HL-60 (cell line): ENCODE data around the gene ST6GALNAC2.
"Not testable (repeated sequence)": the region's sequence is repeated elsewhere in the genome, so short reads cannot be mapped to it uniquely, and the experiment has no call there.

Source experiments
- DNase-seq, 2 experiments: peaks; one replicate each; pipeline ENCODE4 v3.0.0-alpha.2; 2010 to 2020; ENCODE audit warnings: low read depth in 1 of 2, low spot score in 1 of 2
- H3K27ac ChIP-seq: fragments of 250-450 bp; sonication (Bioruptor Pico); replicated peaks from 2 replicates; pipeline ENCODE4 v1.5.1; 2020; ENCODE audit warnings: mild to moderate bottlenecking, moderate library complexity
- H3K27me3 ChIP-seq: fragments of 250-450 bp; sonication (Bioruptor Pico); 2 replicates; pipeline ENCODE4 v1.5.1; 2021; ENCODE audit warnings: mild to moderate bottlenecking, moderate library complexity; ENCODE audit not compliant: insufficient read depth, poor library complexity, severe bottlenecking
- H3K4me3 ChIP-seq: replicated peaks from 2 replicates; pipeline ENCODE4 v1.5.1; 2011; ENCODE audit warnings: mild to moderate bottlenecking, control low read depth, low read length; ENCODE audit not compliant: insufficient read depth
- GABPA ChIP-seq: IDR thresholded peaks from 2 replicates; pipeline ENCODE4 v1.6.1; 2012; ENCODE audit warnings: low read depth
- POLR2AphosphoS5 ChIP-seq: IDR thresholded peaks from 2 replicates; pipeline ENCODE4 v1.6.1; 2012; ENCODE audit warnings: low read depth
- REST ChIP-seq: IDR thresholded peaks from 2 replicates; pipeline ENCODE4 v1.6.1; 2012; ENCODE audit warnings: low read depth; ENCODE audit not compliant: insufficient replicate concordance
- SPI1 ChIP-seq: IDR thresholded peaks from 2 replicates; pipeline ENCODE4 v1.6.1; 2012; ENCODE audit warnings: low read depth, mild to moderate bottlenecking, borderline replicate concordance
- TF ChIP-seq, protein P1 (sequence below): IDR thresholded peaks from one replicate; pipeline ENCODE4 v1.5.1; 2011; ENCODE audit warnings: low read length, control low read depth, inconsistent platforms; ENCODE audit not compliant: insufficient read depth

Gene ST6GALNAC2

DNA sequence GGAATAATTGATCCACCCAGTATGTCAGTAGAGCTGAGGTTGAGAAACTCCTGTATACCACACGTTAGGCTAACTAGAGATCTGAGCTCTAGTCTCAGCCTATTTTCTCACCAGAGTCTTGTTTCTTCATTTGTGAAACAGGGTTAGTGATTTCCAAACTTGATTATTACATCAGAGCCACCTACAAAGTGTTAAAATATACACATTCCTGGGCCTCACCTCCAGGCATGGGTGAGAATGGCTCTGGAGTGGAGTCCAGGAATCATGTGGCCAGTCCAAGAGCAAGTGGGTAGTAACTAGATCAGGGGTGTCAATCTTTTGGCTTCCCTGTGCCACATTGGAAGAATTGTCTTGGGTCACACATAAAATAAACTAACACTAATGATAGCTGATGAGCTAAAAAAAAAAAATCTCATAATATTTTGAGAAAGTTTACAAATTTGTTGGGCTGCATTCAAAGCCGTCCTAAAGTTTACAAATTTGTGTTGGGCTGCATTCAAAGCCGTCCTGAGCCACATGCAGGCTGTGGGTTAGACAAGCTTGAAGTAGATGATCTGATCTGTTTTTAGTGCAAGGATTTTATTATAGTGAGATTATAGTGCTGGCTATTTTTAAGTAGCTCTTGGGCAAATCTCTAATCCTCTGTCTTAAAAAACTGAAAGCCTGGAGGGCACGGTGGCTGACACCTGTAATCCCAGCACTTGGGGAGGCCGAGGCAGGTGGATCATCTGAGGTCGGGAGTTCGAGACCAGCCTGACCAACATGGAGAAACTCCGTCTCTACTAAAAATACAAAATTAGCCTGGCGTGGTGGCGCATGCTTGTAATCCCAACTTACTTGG, 25.4 kb downstream of the ST6GALNAC2 start:
- H3K27me3 ChIP-seq: no peaks in the 10 kb centered on the region
- peak overlapping the region; percentile 83 for H3K4me3 ChIP-seq
- H3K27ac ChIP-seq: peak overlapping the region; percentile 96
- TF ChIP-seq SPI1 (no peak), REST (no peak), GABPA (no peak), POLR2AphosphoS5 (no peak; the same call in 1 of the 2 replicates)
- TF ChIP-seq, protein P1, sequence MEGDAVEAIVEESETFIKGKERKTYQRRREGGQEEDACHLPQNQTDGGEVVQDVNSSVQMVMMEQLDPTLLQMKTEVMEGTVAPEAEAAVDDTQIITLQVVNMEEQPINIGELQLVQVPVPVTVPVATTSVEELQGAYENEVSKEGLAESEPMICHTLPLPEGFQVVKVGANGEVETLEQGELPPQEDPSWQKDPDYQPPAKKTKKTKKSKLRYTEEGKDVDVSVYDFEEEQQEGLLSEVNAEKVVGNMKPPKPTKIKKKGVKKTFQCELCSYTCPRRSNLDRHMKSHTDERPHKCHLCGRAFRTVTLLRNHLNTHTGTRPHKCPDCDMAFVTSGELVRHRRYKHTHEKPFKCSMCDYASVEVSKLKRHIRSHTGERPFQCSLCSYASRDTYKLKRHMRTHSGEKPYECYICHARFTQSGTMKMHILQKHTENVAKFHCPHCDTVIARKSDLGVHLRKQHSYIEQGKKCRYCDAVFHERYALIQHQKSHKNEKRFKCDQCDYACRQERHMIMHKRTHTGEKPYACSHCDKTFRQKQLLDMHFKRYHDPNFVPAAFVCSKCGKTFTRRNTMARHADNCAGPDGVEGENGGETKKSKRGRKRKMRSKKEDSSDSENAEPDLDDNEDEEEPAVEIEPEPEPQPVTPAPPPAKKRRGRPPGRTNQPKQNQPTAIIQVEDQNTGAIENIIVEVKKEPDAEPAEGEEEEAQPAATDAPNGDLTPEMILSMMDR: no peak
- DNase-seq: peak in 1 of 2 experiments; percentile 53

- H3K27me3 ChIP-seq, DNase-seq: not testable (repeated sequence)
- H3K4me3 ChIP-seq: peak overlapping the region; percentile 83
- peak overlapping the region; percentile 96 for H3K27ac ChIP-seq
Measured at GRCh38 chr17:76559460-76559859, 26.2 kb downstream of the ST6GALNAC2 start.

GRCh38 chr17:76558198-76559095, 27.2 kb downstream of the ST6GALNAC2 start:
- no peaks in the 10 kb centered on the region for H3K27me3 ChIP-seq
- peak overlapping the region; percentile 83 for H3K4me3 ChIP-seq
- peak in 1 of 2 experiments; percentile 45 for DNase-seq
- no peak for TF ChIP-seq GABPA
- no peak for TF ChIP-seq POLR2AphosphoS5
- TF ChIP-seq, protein P1: peak; percentile 45
- TF ChIP-seq SPI1: no peak
- TF ChIP-seq REST: no peak
- peak overlapping the region; percentile 96 for H3K27ac ChIP-seq
